ENCODE data around the gene C19orf81. TPM values are rescaled to one million over a fixed set of nuclear protein-coding genes. Genes with fewer than 3 reads are reported as not detected.

The C19orf81 gene
- total RNA-seq, 1 donor from 2014 or later = 10.4 TPM

- Mint-ChIP-seq H3K27me3 (ENCODE audit: unreplicated experiment) (peaks cover 22% of the 10 kb centered on the region), H3K36me3 (ENCODE audit: unreplicated experiment) (no peaks in the 10 kb centered on the region), H3K9me3 (ENCODE audit: unreplicated experiment) (peaks cover under 1% of the 10 kb centered on the region), H3K27ac (ENCODE audit: unreplicated experiment) (no peak overlapping the region), H3K4me3 (ENCODE audit: unreplicated experiment) (no peak overlapping the region), H3K4me1 (ENCODE audit: low read depth, unreplicated experiment) (no peaks in the 10 kb centered on the region)
- DNase-seq = no peak
- no peak for TF ChIP-seq CTCF (IDR thresholded peaks at IDR 0.05; ENCODE audit: partially characterized antibody, unreplicated experiment)
These were observed 53.9 kb downstream of the C19orf81 start for GRCh38 chr19:50702871-50703829.

GRCh38 chr19:50703915-50704796, 54.9 kb downstream of the C19orf81 start:
- Mint-ChIP-seq H3K9me3 (ENCODE audit: unreplicated experiment) (no peaks in the 10 kb centered on the region), H3K36me3 (ENCODE audit: unreplicated experiment) (no peaks in the 10 kb centered on the region), H3K27me3 (ENCODE audit: unreplicated experiment) (peaks cover 18% of the 10 kb centered on the region), H3K4me1 (ENCODE audit: low read depth, unreplicated experiment) (no peaks in the 10 kb centered on the region), H3K4me3 (ENCODE audit: unreplicated experiment) (no peak overlapping the region), H3K27ac (ENCODE audit: unreplicated experiment) (no peak overlapping the region)
- peak; percentile 48 for DNase-seq
- peak; percentile 14 for TF ChIP-seq CTCF (IDR thresholded peaks at IDR 0.05; ENCODE audit: partially characterized antibody, unreplicated experiment)

GRCh38 chr19:50705422-50706019, 56.3 kb downstream of the C19orf81 start:
- Mint-ChIP-seq H3K9me3 (ENCODE audit: unreplicated experiment) (no peaks in the 10 kb centered on the region), H3K27me3 (ENCODE audit: unreplicated experiment) (peaks cover 10% of the 10 kb centered on the region), H3K36me3 (ENCODE audit: unreplicated experiment) (no peaks in the 10 kb centered on the region), H3K4me1 (ENCODE audit: low read depth, unreplicated experiment) (no peaks in the 10 kb centered on the region), H3K4me3 (ENCODE audit: unreplicated experiment) (no peak overlapping the region), H3K27ac (ENCODE audit: unreplicated experiment) (no peak overlapping the region)
- DNase-seq = no peak
- TF ChIP-seq CTCF (IDR thresholded peaks at IDR 0.05; ENCODE audit: partially characterized antibody, unreplicated experiment) = peak; percentile 61

GRCh38 chr19:50706387-50706786, 57.1 kb downstream of the C19orf81 start:
- Mint-ChIP-seq H3K27ac (ENCODE audit: unreplicated experiment) (no peak overlapping the region), H3K27me3 (ENCODE audit: unreplicated experiment) (peaks cover 13% of the 10 kb centered on the region), H3K36me3 (ENCODE audit: unreplicated experiment) (no peaks in the 10 kb centered on the region), H3K4me3 (ENCODE audit: unreplicated experiment) (peak overlapping the region; percentile 71), H3K9me3 (ENCODE audit: unreplicated experiment) (no peaks in the 10 kb centered on the region), H3K4me1 (ENCODE audit: low read depth, unreplicated experiment) (no peaks in the 10 kb centered on the region)
- no peak for DNase-seq
- no peak for TF ChIP-seq CTCF (IDR thresholded peaks at IDR 0.05; ENCODE audit: partially characterized antibody, unreplicated experiment)

All from glutamatergic neuron (in vitro differentiated cells).